Panc1 (cell line): ENCODE measurements around the gene CACNA1C. TPM values are rescaled to one million over a fixed set of nuclear protein-coding genes. Genes with fewer than 3 reads are reported as not detected.
A peak's percentile ranks its signal among the peaks of the same experiment; 100 is the strongest.

Experiments used
- ATAC-seq: fragments of 200-7000 bp; cut with Tn5 transposase; 2 replicates; pipeline ENCODE4 v1.9.1; 2020; ENCODE audit warnings: mild to moderate bottlenecking, moderate library complexity
- BruUV-seq: library from RNA; stranded (reverse); fragments of 400-500 nt; replicated peaks from 2 replicates; lab custom pipeline; 2021; lab: Mats Ljungman, UMichigan
- CTCF ChIA-PET: fragments of 300-600 bp; sonication (Branson Sonifier 250); formaldehyde crosslinking; loops from one replicate; lab custom pipeline; 2022; ENCODE audit warnings: antibody characterized with exemption; lab: Charles Lee
- POLR2A ChIA-PET: fragments of 300-600 bp; sonication (Branson Sonifier 250); formaldehyde crosslinking; loops from one replicate; lab custom pipeline; 2022; ENCODE audit warnings: antibody characterized with exemption; lab: Charles Lee
- DNase-seq: peaks from one replicate; pipeline ENCODE4 v3.0.0-alpha.2; 2010; ENCODE audit warnings: low read depth, low spot score
- H3K27ac ChIP-seq: 2 replicates; pipeline ENCODE4 v1.5.1; 2011; ENCODE audit warnings: mild to moderate bottlenecking, low read length, inconsistent platforms
- H3K27me3 ChIP-seq: fragments of 200-500 bp; sonication (Bioruptor generic); 2 replicates; pipeline ENCODE4 v1.6.0; 2014; ENCODE audit warnings: low read length, inconsistent platforms; ENCODE audit not compliant: control insufficient read depth, insufficient read depth
- H3K36me3 ChIP-seq: fragments of 200-500 bp; sonication (Bioruptor generic); 2 replicates; pipeline ENCODE4 v1.5.1; 2014; ENCODE audit warnings: inconsistent platforms, mild to moderate bottlenecking, low read length, moderate library complexity; ENCODE audit not compliant: control insufficient read depth, insufficient read depth
- H3K4me1 ChIP-seq: 2 replicates; pipeline ENCODE4 v1.5.1; 2011; ENCODE audit warnings: inconsistent platforms, mild to moderate bottlenecking, low read length, moderate library complexity; ENCODE audit not compliant: control insufficient read depth, insufficient read depth
- H3K4me3 ChIP-seq, 2 experiments: 2 replicates each; pipeline ENCODE4 v1.5.1; 2011 to 2012; ENCODE audit warnings: low read depth in 2 of 2, low read length in 2 of 2, mild to moderate bottlenecking in 2 of 2, inconsistent platforms in 1 of 2, moderate library complexity in 1 of 2
- H3K9me3 ChIP-seq: fragments of 200-500 bp; sonication (Bioruptor generic); 2 replicates; pipeline ENCODE4 v1.5.1; 2014; ENCODE audit warnings: low read depth, mild to moderate bottlenecking, inconsistent platforms, low read length, moderate library complexity; ENCODE audit not compliant: control insufficient read depth, insufficient read depth
- CTCF ChIP-seq: fragments of 450-650 bp; IDR thresholded peaks from 2 replicates; pipeline ENCODE4 v1.5.1; 2017; ENCODE audit warnings: mild to moderate bottlenecking
- POLR2AphosphoS5 ChIP-seq: IDR thresholded peaks from 2 replicates; pipeline ENCODE4 v1.6.1; 2012; ENCODE audit warnings: mild to moderate bottlenecking, low read depth, low read length, moderate library complexity
- REST ChIP-seq, 2 experiments: IDR thresholded peaks; 2 replicates each; pipeline ENCODE4 v1.6.1; 2011 to 2012; ENCODE audit warnings: low read depth in 2 of 2, control low read depth in 1 of 2, low read length in 1 of 2, mild to moderate bottlenecking in 1 of 2, moderate library complexity in 1 of 2; ENCODE audit not compliant: insufficient read depth in 1 of 2
- SIN3A ChIP-seq: IDR thresholded peaks from 2 replicates; pipeline ENCODE4 v1.6.1; 2012; ENCODE audit warnings: low read depth, mild to moderate bottlenecking, low read length, moderate library complexity, borderline replicate concordance; ENCODE audit not compliant: insufficient read depth
- TCF7L2 ChIP-seq: IDR thresholded peaks from 2 replicates; pipeline ENCODE4 v1.6.1; 2011; ENCODE audit warnings: mild to moderate bottlenecking, low read depth, low read length, inconsistent platforms
- in situ Hi-C: cut with HindIII; loops from 2 replicates; pipeline ENCODE4 v1.10.0; 2016; ENCODE audit warnings: low sequenced_read_pairs, low pct_unique_long_range_greater_than_20kb
- intact Hi-C: fragments of 100-400 bp; cut with micrococcal nuclease; formaldehyde crosslinking; loops from one replicate; pipeline ENCODE4 v1.10.0; 2022; ENCODE audit not compliant: unreplicated experiment
- total RNA-seq: library from RNA; stranded (reverse); gene quantifications from one replicate; pipeline ENCODE4 v1.2.1, GENCODE V29; 2021; ENCODE audit not compliant: unreplicated experiment

Gene CACNA1C
- total RNA-seq, 1 experiment from 2014 or later: 0.03 TPM

- Histone ChIP-seq H3K27ac (no peak overlapping the region), H3K9me3 (no peaks in the 10 kb centered on the region), H3K27me3 (no peaks in the 10 kb centered on the region; the same call in 1 of the 2 replicates), H3K36me3 (no peaks in the 10 kb centered on the region), H3K4me3 (no peak overlapping the region), H3K4me1 (no peaks in the 10 kb centered on the region)
- TF ChIP-seq REST (IDR thresholded peaks at IDR 0.05; ENCODE audit: insufficient read depth in 1 of 2, low read depth in 2 of 2, low read length in 1 of 2) (no peak), CTCF (no peak), TCF7L2 (no peak), SIN3A (no peak), POLR2AphosphoS5 (no peak)
- POLR2A ChIA-PET: interaction anchor here (0.6 kb wide), 1 partner anchor 106 kb away, joined by 3 read pairs; no protein-coding TSS in a partner anchor
- no peak for DNase-seq
- no peak for ATAC-seq
- no TSS peak for BruUV-seq
- intact Hi-C loops: no loop called here
- CTCF ChIA-PET: interaction anchor here (0.5 kb wide), 1 partner anchor 651 kb away, joined by 3 read pairs; no protein-coding TSS in a partner anchor
- in situ Hi-C loops: no loop called here
These were observed 341.2 kb downstream of the CACNA1C start for GRCh38 chr12:2393996-2394395.

GRCh38 chr12:2395354-2395977 is 342.7 kb downstream of the CACNA1C start:
- H3K4me3 ChIP-seq: no peak overlapping the region
- ATAC-seq: no peak
- TF ChIP-seq REST (IDR thresholded peaks at IDR 0.05; ENCODE audit: insufficient read depth in 1 of 2, low read depth in 2 of 2, low read length in 1 of 2) (no peak), CTCF (peak; percentile 92)
- H3K27ac ChIP-seq: no peak overlapping the region
- no peaks in the 10 kb centered on the region for H3K9me3 ChIP-seq
- POLR2A ChIA-PET: no interaction called here
- DNase-seq: peak; percentile 7
- no peaks in the 10 kb centered on the region; the same call in 1 of the 2 replicates for H3K27me3 ChIP-seq
- H3K36me3 ChIP-seq: no peaks in the 10 kb centered on the region
- CTCF ChIA-PET: interaction anchor here (0.6 to 0.8 kb wide), 3 partner anchors 63 to 283 kb away, joined by 3 to 4 read pairs (median 4); no protein-coding TSS in a partner anchor
- no TSS peak for BruUV-seq
- H3K4me1 ChIP-seq: no peaks in the 10 kb centered on the region
- in situ Hi-C loops (no loop called here), intact Hi-C loops (no loop called here)
